ENCODE results near the gene PTPRZ1.

Gene PTPRZ1

DNA sequence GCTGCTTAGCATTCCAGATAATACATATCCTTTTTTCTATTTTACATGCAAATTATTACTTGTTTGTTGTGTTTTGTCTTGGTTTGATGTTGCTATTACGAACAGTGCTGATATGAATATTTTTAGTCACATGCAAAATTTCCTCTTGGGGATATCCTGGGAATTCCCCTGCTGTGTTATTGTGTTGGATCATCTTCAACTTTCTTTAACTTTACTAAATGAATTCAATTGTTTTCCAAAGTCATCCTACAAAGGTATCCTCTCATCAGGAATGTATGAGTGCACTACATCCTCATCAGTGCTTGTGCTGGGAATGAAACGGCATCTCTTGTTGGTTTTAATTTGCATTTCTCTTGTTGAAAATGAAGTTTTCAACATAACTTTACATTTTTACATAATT, 184.0 kb downstream of the PTPRZ1 start:
- POLR2A ChIA-PET: no interaction called here
- CTCF ChIA-PET: no interaction called here
- no peaks in the 10 kb centered on the region for H3K9me3 ChIP-seq (ENCODE audit: control insufficient read depth, insufficient read depth, low read depth, low read length)
- TF ChIP-seq OSR2 (tag by site-specific recombination; IDR thresholded peaks at IDR 0.05): no peak
- TF ChIP-seq, protein P1, sequence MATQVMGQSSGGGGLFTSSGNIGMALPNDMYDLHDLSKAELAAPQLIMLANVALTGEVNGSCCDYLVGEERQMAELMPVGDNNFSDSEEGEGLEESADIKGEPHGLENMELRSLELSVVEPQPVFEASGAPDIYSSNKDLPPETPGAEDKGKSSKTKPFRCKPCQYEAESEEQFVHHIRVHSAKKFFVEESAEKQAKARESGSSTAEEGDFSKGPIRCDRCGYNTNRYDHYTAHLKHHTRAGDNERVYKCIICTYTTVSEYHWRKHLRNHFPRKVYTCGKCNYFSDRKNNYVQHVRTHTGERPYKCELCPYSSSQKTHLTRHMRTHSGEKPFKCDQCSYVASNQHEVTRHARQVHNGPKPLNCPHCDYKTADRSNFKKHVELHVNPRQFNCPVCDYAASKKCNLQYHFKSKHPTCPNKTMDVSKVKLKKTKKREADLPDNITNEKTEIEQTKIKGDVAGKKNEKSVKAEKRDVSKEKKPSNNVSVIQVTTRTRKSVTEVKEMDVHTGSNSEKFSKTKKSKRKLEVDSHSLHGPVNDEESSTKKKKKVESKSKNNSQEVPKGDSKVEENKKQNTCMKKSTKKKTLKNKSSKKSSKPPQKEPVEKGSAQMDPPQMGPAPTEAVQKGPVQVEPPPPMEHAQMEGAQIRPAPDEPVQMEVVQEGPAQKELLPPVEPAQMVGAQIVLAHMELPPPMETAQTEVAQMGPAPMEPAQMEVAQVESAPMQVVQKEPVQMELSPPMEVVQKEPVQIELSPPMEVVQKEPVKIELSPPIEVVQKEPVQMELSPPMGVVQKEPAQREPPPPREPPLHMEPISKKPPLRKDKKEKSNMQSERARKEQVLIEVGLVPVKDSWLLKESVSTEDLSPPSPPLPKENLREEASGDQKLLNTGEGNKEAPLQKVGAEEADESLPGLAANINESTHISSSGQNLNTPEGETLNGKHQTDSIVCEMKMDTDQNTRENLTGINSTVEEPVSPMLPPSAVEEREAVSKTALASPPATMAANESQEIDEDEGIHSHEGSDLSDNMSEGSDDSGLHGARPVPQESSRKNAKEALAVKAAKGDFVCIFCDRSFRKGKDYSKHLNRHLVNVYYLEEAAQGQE (tag by site-specific recombination; IDR thresholded peaks at IDR 0.05): no peak
- H3K36me3 ChIP-seq (ENCODE audit: control insufficient read depth in 2 of 2, insufficient read depth in 1 of 2, low read length in 2 of 2): no peaks in the 10 kb centered on the region
- no peak overlapping the region for H3K27ac ChIP-seq (ENCODE audit: extremely low read depth, low read depth, low read length)
- no peak overlapping the region for H3K4me3 ChIP-seq (ENCODE audit: low read depth, low read length)
- H3K4me1 ChIP-seq (ENCODE audit: control insufficient read depth, insufficient read depth, low read length): peaks cover 10% of the 10 kb centered on the region; the same call in 1 of the 2 replicates

DNA sequence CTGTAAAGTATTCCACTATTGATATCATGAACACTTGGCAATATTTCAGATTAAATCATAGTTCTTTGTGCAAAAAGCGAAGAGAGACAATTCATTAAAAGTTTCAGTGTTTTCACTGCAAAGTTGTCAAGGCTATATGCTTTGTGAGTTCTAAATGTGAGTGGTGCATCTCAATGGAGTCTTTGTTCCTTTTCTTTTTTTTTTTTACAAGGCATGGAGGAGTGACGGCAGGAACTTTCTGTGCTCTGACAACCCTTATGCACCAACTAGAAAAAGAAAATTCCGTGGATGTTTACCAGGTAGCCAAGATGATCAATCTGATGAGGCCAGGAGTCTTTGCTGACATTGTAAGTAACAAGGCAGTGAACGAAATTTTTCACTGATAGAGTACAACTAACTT, 186.6 kb downstream of the PTPRZ1 start:
- no peak overlapping the region for H3K27ac ChIP-seq (ENCODE audit: extremely low read depth, low read depth, low read length)
- no peaks in the 10 kb centered on the region for H3K9me3 ChIP-seq (ENCODE audit: control insufficient read depth, insufficient read depth, low read depth, low read length)
- peaks cover 3% of the 10 kb centered on the region; the same call in 1 of the 2 replicates for H3K4me1 ChIP-seq (ENCODE audit: control insufficient read depth, insufficient read depth, low read length)
- ChIA-PET CTCF (no interaction called here), POLR2A (no interaction called here)
- no peaks in the 10 kb centered on the region for H3K36me3 ChIP-seq (ENCODE audit: control insufficient read depth in 2 of 2, insufficient read depth in 1 of 2, low read length in 2 of 2)
- TF ChIP-seq ZNF114 (tag by site-specific recombination; IDR thresholded peaks at IDR 0.05): no peak
- no peak for TF ChIP-seq YY2 (tag by site-specific recombination; IDR thresholded peaks at IDR 0.05)
- no peak for TF ChIP-seq BCL11A (tag by site-specific recombination; IDR thresholded peaks at IDR 0.05; ENCODE audit: low read depth)
- no peak for TF ChIP-seq ZNF138 (tag by site-specific recombination; IDR thresholded peaks at IDR 0.05; ENCODE audit: borderline replicate concordance)
- TF ChIP-seq ZNF558 (tag by site-specific recombination; IDR thresholded peaks at IDR 0.05): no peak
- TF ChIP-seq, protein P2, sequence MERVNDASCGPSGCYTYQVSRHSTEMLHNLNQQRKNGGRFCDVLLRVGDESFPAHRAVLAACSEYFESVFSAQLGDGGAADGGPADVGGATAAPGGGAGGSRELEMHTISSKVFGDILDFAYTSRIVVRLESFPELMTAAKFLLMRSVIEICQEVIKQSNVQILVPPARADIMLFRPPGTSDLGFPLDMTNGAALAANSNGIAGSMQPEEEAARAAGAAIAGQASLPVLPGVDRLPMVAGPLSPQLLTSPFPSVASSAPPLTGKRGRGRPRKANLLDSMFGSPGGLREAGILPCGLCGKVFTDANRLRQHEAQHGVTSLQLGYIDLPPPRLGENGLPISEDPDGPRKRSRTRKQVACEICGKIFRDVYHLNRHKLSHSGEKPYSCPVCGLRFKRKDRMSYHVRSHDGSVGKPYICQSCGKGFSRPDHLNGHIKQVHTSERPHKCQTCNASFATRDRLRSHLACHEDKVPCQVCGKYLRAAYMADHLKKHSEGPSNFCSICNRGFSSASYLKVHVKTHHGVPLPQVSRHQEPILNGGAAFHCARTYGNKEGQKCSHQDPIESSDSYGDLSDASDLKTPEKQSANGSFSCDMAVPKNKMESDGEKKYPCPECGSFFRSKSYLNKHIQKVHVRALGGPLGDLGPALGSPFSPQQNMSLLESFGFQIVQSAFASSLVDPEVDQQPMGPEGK (tag by site-specific recombination; IDR thresholded peaks at IDR 0.05): no peak
- no peak for TF ChIP-seq ZNF24 (tag by site-specific recombination; IDR thresholded peaks at IDR 0.05)
- no peak for TF ChIP-seq ZNF112 (tag by site-specific recombination; IDR thresholded peaks at IDR 0.05)
- no peak for TF ChIP-seq KLF8 (tag by site-specific recombination; IDR thresholded peaks at IDR 0.05)
- no peak for TF ChIP-seq EGR2 (tag by site-specific recombination; IDR thresholded peaks at IDR 0.05; ENCODE audit: low read depth)
- TF ChIP-seq, protein P3, sequence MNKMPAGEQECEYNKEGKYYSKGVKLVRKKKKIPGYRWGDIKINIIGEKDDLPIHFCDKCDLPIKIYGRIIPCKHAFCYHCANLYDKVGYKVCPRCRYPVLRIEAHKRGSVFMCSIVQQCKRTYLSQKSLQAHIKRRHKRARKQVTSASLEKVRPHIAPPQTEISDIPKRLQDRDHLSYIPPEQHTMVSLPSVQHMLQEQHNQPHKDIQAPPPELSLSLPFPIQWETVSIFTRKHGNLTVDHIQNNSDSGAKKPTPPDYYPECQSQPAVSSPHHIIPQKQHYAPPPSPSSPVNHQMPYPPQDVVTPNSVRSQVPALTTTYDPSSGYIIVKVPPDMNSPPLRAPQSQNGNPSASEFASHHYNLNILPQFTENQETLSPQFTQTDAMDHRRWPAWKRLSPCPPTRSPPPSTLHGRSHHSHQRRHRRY (tag by site-specific recombination; IDR thresholded peaks at IDR 0.05): no peak
- no peak for TF ChIP-seq ZNF433 (tag by site-specific recombination; IDR thresholded peaks at IDR 0.05; ENCODE audit: low read depth)
- no peak for TF ChIP-seq ZSCAN23 (tag by site-specific recombination; IDR thresholded peaks at IDR 0.05)
- no peak for TF ChIP-seq ZNF585B (tag by site-specific recombination; IDR thresholded peaks at IDR 0.05)
- no peak for TF ChIP-seq ZNF530 (tag by site-specific recombination; IDR thresholded peaks at IDR 0.05; ENCODE audit: low read depth)
- H3K4me3 ChIP-seq (ENCODE audit: low read depth, low read length): no peak overlapping the region

DNA sequence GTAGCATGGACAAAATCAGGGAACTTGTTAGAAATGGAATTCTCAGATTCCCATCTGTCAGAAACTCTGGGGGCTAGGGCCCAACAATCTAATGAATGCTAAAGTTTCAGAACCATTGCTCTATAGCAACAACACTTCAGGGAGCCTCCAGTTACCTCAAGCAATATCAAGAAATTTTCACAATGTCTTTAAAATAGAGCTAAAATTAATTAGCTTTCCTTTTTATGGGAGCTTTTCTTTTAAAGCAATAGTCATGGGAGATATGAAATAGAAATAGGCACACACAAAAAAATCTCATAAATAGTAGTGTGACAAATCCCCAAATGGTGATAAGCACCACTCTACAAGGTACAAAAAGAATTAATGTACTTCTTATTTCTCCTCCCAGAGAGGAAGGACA, 190.2 kb downstream of the PTPRZ1 start:
- POLR2A ChIA-PET: no interaction called here
- no peak for TF ChIP-seq BCL11A (tag by site-specific recombination; IDR thresholded peaks at IDR 0.05; ENCODE audit: low read depth)
- no peak for TF ChIP-seq ZNF514 (tag by site-specific recombination; IDR thresholded peaks at IDR 0.05)
- TF ChIP-seq ZNF610 (tag by site-specific recombination; IDR thresholded peaks at IDR 0.05; ENCODE audit: borderline replicate concordance): no peak
- TF ChIP-seq, protein P4, sequence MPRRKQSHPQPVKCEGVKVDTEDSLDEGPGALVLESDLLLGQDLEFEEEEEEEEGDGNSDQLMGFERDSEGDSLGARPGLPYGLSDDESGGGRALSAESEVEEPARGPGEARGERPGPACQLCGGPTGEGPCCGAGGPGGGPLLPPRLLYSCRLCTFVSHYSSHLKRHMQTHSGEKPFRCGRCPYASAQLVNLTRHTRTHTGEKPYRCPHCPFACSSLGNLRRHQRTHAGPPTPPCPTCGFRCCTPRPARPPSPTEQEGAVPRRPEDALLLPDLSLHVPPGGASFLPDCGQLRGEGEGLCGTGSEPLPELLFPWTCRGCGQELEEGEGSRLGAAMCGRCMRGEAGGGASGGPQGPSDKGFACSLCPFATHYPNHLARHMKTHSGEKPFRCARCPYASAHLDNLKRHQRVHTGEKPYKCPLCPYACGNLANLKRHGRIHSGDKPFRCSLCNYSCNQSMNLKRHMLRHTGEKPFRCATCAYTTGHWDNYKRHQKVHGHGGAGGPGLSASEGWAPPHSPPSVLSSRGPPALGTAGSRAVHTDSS (tag by site-specific recombination; IDR thresholded peaks at IDR 0.05): no peak
- no peak for TF ChIP-seq ZNF843 (tag by site-specific recombination; IDR thresholded peaks at IDR 0.05)
- no peak for TF ChIP-seq ZNF621 (tag by site-specific recombination; IDR thresholded peaks at IDR 0.05)
- TF ChIP-seq ZNF221 (tag by site-specific recombination; IDR thresholded peaks at IDR 0.05; ENCODE audit: borderline replicate concordance): no peak
- no peak for TF ChIP-seq TRIM28 (IDR thresholded peaks at IDR 0.05; ENCODE audit: borderline replicate concordance, low read length)

More for the DNA sequence above, 190.2 kb downstream of the PTPRZ1 start:
- Histone ChIP-seq H3K36me3 (ENCODE audit: control insufficient read depth in 2 of 2, insufficient read depth in 1 of 2, low read length in 2 of 2) (no peaks in the 10 kb centered on the region), H3K27ac (ENCODE audit: extremely low read depth, low read depth, low read length) (no peak overlapping the region), H3K9me3 (ENCODE audit: control insufficient read depth, insufficient read depth, low read depth, low read length) (no peaks in the 10 kb centered on the region), H3K4me1 (ENCODE audit: control insufficient read depth, insufficient read depth, low read length) (no peaks in the 10 kb centered on the region), H3K4me3 (ENCODE audit: low read depth, low read length) (no peak overlapping the region)
- CTCF ChIA-PET: interaction anchor here (0.6 to 1.3 kb wide), 2 partner anchors 30 to 57 kb away, joined by 3 to 5 read pairs; no protein-coding TSS in a partner anchor
